HEK293 (cell line): ENCODE data around the gene DDI1.

Experiments used
- CTCF ChIA-PET: fragments of 350-600 bp; formaldehyde crosslinking; extraction: SDS; loops from one replicate; lab custom pipeline; 2021; ENCODE audit warnings: antibody characterized with exemption; lab: Yijun Ruan, JAX
- POLR2A ChIA-PET: fragments of 300-600 bp; formaldehyde crosslinking; extraction: SDS; loops from one replicate; lab custom pipeline; 2020; ENCODE audit warnings: antibody characterized with exemption, inconsistent platforms; lab: Yijun Ruan, JAX
- H3K27ac ChIP-seq: fragments of 200-500 bp; sonication (Bioruptor generic); 2 replicates; pipeline ENCODE4 v1.5.1; 2014; ENCODE audit warnings: low read depth, low read length, control low read depth, inconsistent platforms; ENCODE audit errors: extremely low read depth
- H3K36me3 ChIP-seq, 2 experiments: fragments of 200-500 bp in 1 of 2; sonication (Bioruptor generic) in 1 of 2; 1 replicate in 1 of 2; 2 replicates in 1 of 2; pipeline ENCODE4 v1.5.1; 2014 to 2017; ENCODE audit warnings: inconsistent platforms in 2 of 2, low read length in 2 of 2; ENCODE audit not compliant: control insufficient read depth in 2 of 2, insufficient read depth in 1 of 2
- H3K4me1 ChIP-seq: fragments of 200-500 bp; sonication (Bioruptor generic); 2 replicates; pipeline ENCODE4 v1.5.1; 2014; ENCODE audit warnings: mild to moderate bottlenecking, low read length, inconsistent platforms; ENCODE audit not compliant: control insufficient read depth, insufficient read depth
- H3K4me3 ChIP-seq: 2 replicates; pipeline ENCODE4 v1.5.1; 2011; ENCODE audit warnings: low read depth, mild to moderate bottlenecking, control low read depth, low read length, moderate library complexity
- H3K9me3 ChIP-seq: fragments of 200-500 bp; sonication (Bioruptor generic); 2 replicates; pipeline ENCODE4 v1.5.1; 2014; ENCODE audit warnings: low read depth, low read length, inconsistent platforms; ENCODE audit not compliant: control insufficient read depth, insufficient read depth
- SETDB1 ChIP-seq: IDR thresholded peaks from one replicate; pipeline ENCODE4 v1.6.1; 2017; ENCODE audit warnings: mild to moderate bottlenecking, low read length, moderate library complexity, mixed read lengths; ENCODE audit not compliant: insufficient read length
- SP7 ChIP-seq: fragments of 450-650 bp; formaldehyde crosslinking; IDR thresholded peaks from 2 replicates; pipeline ENCODE4 v1.5.1; 2016; ENCODE audit warnings: missing biosample characterization, missing genetic modification characterization
- ZNF571 ChIP-seq: fragments of 450-650 bp; formaldehyde crosslinking; IDR thresholded peaks from 2 replicates; pipeline ENCODE4 v1.5.0; 2017; ENCODE audit warnings: missing biosample characterization, missing genetic modification characterization
- ZNF629 ChIP-seq: fragments of 450-650 bp; formaldehyde crosslinking; IDR thresholded peaks from 2 replicates; pipeline ENCODE4 v1.5.1; 2017; ENCODE audit warnings: missing biosample characterization, missing genetic modification characterization
- TF ChIP-seq, protein P1 (sequence below): fragments of 450-650 bp; formaldehyde crosslinking; IDR thresholded peaks from 2 replicates; pipeline ENCODE4 v1.5.1; 2016; ENCODE audit warnings: missing biosample characterization, missing genetic modification characterization
- TF ChIP-seq, protein P2 (sequence below): fragments of 450-650 bp; formaldehyde crosslinking; IDR thresholded peaks from 2 replicates; pipeline ENCODE4 v1.5.0; 2017; ENCODE audit warnings: missing biosample characterization, missing genetic modification characterization, borderline replicate concordance
- TF ChIP-seq, protein P3 (sequence below): fragments of 450-650 bp; IDR thresholded peaks from 2 replicates; pipeline ENCODE4 v1.5.1; 2018; ENCODE audit warnings: missing biosample characterization, mild to moderate bottlenecking, missing genetic modification characterization
- TF ChIP-seq, protein P4 (sequence below): fragments of 450-650 bp; formaldehyde crosslinking; IDR thresholded peaks from 2 replicates; pipeline ENCODE4 v1.5.1; 2016; ENCODE audit warnings: missing biosample characterization, missing genetic modification characterization, borderline replicate concordance
- TF ChIP-seq, protein P5 (sequence below): fragments of 450-650 bp; formaldehyde crosslinking; IDR thresholded peaks from 2 replicates; pipeline ENCODE4 v1.5.1; 2017; ENCODE audit warnings: missing biosample characterization, missing genetic modification characterization
- TF ChIP-seq, protein P6 (sequence below): fragments of 450-650 bp; formaldehyde crosslinking; IDR thresholded peaks from 2 replicates; pipeline ENCODE4 v1.5.1; 2016; ENCODE audit warnings: missing biosample characterization, missing genetic modification characterization

Gene DDI1

DNA sequence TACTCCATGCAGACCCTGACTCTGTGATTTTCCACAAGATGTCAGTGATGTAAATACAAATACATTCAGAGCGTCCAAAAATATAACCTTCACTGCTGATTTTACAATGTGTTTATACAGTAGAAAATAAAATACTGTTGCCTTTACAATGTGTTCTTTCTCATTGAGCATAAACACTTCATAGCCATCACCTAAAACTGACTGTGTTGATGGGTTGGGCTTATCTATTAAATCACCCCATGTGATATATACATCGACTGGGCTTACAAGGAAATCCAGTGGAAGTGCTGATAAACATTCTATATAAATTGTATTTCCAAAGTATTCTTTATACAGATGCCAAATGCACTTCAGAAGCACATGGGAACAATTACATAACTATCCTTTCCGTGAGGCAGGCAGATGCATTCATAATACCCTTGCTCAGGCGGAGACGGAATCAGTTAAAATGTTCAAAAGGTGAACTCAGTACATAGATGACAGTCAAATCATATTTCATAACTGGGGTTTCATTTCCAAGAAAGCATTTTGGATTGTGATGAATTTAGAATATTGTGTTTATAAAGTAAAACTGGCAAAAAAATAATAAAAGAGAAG lies 27.7 kb downstream of the DDI1 start:
- H3K27ac ChIP-seq = no peak overlapping the region
- H3K36me3 ChIP-seq = no peaks in the 10 kb centered on the region
- no peaks in the 10 kb centered on the region for H3K9me3 ChIP-seq
- TF ChIP-seq, protein P1, sequence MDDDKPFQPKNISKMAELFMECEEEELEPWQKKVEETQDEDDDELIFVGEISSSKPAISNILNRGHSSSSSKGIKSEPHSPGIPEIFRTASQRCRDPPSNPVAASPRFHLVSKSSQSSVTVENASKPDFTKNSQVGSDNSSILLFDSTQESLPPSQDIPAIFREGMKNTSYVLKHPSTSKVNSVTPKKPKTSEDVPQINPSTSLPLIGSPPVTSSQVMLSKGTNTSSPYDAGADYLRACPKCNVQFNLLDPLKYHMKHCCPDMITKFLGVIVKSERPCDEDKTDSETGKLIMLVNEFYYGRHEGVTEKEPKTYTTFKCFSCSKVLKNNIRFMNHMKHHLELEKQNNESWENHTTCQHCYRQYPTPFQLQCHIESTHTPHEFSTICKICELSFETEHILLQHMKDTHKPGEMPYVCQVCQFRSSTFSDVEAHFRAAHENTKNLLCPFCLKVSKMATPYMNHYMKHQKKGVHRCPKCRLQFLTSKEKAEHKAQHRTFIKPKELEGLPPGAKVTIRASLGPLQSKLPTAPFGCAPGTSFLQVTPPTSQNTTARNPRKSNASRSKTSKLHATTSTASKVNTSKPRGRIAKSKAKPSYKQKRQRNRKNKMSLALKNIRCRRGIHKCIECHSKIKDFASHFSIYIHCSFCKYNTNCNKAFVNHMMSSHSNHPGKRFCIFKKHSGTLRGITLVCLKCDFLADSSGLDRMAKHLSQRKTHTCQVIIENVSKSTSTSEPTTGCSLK (tag by site-specific recombination) = no peak
- TF ChIP-seq, protein P2, sequence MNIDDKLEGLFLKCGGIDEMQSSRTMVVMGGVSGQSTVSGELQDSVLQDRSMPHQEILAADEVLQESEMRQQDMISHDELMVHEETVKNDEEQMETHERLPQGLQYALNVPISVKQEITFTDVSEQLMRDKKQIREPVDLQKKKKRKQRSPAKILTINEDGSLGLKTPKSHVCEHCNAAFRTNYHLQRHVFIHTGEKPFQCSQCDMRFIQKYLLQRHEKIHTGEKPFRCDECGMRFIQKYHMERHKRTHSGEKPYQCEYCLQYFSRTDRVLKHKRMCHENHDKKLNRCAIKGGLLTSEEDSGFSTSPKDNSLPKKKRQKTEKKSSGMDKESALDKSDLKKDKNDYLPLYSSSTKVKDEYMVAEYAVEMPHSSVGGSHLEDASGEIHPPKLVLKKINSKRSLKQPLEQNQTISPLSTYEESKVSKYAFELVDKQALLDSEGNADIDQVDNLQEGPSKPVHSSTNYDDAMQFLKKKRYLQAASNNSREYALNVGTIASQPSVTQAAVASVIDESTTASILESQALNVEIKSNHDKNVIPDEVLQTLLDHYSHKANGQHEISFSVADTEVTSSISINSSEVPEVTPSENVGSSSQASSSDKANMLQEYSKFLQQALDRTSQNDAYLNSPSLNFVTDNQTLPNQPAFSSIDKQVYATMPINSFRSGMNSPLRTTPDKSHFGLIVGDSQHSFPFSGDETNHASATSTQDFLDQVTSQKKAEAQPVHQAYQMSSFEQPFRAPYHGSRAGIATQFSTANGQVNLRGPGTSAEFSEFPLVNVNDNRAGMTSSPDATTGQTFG (tag by site-specific recombination) = no peak
- TF ChIP-seq, protein P3, sequence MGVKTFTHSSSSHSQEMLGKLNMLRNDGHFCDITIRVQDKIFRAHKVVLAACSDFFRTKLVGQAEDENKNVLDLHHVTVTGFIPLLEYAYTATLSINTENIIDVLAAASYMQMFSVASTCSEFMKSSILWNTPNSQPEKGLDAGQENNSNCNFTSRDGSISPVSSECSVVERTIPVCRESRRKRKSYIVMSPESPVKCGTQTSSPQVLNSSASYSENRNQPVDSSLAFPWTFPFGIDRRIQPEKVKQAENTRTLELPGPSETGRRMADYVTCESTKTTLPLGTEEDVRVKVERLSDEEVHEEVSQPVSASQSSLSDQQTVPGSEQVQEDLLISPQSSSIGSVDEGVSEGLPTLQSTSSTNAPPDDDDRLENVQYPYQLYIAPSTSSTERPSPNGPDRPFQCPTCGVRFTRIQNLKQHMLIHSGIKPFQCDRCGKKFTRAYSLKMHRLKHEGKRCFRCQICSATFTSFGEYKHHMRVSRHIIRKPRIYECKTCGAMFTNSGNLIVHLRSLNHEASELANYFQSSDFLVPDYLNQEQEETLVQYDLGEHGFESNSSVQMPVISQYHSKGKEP (tag by site-specific recombination) = no peak
- TF ChIP-seq ZNF571 (tag by site-specific recombination) = no peak
- TF ChIP-seq ZNF629 (tag by site-specific recombination) = no peak
- TF ChIP-seq, protein P4, sequence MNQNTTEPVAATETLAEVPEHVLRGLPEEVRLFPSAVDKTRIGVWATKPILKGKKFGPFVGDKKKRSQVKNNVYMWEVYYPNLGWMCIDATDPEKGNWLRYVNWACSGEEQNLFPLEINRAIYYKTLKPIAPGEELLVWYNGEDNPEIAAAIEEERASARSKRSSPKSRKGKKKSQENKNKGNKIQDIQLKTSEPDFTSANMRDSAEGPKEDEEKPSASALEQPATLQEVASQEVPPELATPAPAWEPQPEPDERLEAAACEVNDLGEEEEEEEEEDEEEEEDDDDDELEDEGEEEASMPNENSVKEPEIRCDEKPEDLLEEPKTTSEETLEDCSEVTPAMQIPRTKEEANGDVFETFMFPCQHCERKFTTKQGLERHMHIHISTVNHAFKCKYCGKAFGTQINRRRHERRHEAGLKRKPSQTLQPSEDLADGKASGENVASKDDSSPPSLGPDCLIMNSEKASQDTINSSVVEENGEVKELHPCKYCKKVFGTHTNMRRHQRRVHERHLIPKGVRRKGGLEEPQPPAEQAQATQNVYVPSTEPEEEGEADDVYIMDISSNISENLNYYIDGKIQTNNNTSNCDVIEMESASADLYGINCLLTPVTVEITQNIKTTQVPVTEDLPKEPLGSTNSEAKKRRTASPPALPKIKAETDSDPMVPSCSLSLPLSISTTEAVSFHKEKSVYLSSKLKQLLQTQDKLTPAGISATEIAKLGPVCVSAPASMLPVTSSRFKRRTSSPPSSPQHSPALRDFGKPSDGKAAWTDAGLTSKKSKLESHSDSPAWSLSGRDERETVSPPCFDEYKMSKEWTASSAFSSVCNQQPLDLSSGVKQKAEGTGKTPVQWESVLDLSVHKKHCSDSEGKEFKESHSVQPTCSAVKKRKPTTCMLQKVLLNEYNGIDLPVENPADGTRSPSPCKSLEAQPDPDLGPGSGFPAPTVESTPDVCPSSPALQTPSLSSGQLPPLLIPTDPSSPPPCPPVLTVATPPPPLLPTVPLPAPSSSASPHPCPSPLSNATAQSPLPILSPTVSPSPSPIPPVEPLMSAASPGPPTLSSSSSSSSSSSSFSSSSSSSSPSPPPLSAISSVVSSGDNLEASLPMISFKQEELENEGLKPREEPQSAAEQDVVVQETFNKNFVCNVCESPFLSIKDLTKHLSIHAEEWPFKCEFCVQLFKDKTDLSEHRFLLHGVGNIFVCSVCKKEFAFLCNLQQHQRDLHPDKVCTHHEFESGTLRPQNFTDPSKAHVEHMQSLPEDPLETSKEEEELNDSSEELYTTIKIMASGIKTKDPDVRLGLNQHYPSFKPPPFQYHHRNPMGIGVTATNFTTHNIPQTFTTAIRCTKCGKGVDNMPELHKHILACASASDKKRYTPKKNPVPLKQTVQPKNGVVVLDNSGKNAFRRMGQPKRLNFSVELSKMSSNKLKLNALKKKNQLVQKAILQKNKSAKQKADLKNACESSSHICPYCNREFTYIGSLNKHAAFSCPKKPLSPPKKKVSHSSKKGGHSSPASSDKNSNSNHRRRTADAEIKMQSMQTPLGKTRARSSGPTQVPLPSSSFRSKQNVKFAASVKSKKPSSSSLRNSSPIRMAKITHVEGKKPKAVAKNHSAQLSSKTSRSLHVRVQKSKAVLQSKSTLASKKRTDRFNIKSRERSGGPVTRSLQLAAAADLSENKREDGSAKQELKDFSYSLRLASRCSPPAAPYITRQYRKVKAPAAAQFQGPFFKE (tag by site-specific recombination) = no peak
- no peak for TF ChIP-seq SP7 (tag by site-specific recombination)
- no peak for TF ChIP-seq SETDB1
- TF ChIP-seq, protein P5, sequence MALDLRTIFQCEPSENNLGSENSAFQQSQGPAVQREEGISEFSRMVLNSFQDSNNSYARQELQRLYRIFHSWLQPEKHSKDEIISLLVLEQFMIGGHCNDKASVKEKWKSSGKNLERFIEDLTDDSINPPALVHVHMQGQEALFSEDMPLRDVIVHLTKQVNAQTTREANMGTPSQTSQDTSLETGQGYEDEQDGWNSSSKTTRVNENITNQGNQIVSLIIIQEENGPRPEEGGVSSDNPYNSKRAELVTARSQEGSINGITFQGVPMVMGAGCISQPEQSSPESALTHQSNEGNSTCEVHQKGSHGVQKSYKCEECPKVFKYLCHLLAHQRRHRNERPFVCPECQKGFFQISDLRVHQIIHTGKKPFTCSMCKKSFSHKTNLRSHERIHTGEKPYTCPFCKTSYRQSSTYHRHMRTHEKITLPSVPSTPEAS (tag by site-specific recombination) = no peak
- TF ChIP-seq, protein P6, sequence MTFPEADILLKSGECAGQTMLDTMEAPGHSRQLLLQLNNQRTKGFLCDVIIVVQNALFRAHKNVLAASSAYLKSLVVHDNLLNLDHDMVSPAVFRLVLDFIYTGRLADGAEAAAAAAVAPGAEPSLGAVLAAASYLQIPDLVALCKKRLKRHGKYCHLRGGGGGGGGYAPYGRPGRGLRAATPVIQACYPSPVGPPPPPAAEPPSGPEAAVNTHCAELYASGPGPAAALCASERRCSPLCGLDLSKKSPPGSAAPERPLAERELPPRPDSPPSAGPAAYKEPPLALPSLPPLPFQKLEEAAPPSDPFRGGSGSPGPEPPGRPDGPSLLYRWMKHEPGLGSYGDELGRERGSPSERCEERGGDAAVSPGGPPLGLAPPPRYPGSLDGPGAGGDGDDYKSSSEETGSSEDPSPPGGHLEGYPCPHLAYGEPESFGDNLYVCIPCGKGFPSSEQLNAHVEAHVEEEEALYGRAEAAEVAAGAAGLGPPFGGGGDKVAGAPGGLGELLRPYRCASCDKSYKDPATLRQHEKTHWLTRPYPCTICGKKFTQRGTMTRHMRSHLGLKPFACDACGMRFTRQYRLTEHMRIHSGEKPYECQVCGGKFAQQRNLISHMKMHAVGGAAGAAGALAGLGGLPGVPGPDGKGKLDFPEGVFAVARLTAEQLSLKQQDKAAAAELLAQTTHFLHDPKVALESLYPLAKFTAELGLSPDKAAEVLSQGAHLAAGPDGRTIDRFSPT (tag by site-specific recombination) = no peak
- POLR2A ChIA-PET = no interaction called here
- H3K4me1 ChIP-seq = no peaks in the 10 kb centered on the region
- no peak overlapping the region for H3K4me3 ChIP-seq
- CTCF ChIA-PET = no interaction called here
